Measurements from ENCODE around the gene TAOK2. TPM values are rescaled to one million over a fixed set of nuclear protein-coding genes. Genes with fewer than 3 reads are reported as not detected.
A peak's percentile ranks its signal among the peaks of the same experiment; 100 is the strongest.

The TAOK2 gene
- total RNA-seq, 2 donors from 2014 or later, result 31.1 to 58.3 TPM

DNA sequence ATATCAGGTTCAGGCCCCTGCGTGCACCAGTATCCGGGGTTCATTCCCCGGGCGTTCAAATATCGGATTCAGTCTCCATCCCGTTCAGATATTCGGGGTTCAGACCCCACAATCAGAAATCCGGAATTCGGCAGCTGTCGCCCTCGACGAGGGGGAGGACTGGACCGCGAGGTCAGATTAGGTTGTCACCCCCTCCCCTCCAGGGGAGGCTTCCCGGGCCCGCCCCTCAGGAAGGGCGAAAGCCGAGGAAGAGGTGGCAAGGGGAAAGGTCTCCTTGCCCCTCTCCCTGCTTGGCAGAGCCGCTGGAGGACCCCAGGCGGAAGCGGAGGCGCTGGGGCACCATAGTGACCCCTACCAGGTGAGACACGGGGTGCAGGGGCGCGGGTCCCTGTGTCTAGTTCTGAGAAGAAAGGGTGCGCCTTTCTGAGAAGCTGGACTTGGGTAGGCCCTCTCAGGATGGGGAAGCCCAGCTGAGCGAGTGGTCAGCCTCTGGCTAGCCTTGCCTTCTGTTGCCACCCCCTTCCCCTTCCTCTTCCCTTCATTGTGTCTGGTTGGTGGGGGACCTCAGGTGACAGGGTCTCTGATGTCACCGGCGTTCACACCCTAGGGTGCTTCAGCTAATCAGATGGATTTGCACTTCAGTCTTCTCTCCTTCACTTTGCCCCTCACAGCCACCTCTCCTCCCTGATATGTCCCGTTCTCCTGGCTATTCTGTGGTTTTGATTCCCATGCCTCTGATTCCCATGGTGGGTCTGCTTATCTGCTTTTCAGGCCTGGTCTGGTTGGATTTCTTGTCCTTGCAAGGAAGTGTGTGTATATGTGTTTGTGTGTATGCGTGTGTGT, 844 bp downstream of the TAOK2 start:
- Histone ChIP-seq H3K27me3 (no peaks in the 10 kb centered on the region), H3K36me3 (replicated peaks in 1 of 2; ENCODE audit: insufficient read depth in 1 of 2, low read depth in 2 of 2) (peaks cover 0 to 13% of the 10 kb centered on the region in 2 donors), H3K4me3 (peak overlapping the region; percentile 82 to 90), H3K9me3 (no peaks in the 10 kb centered on the region), H3K27ac (peak overlapping the region in 3 of 4 donors; percentile 74 to 88 (median 88)), H3K4me1 (peaks cover 35% of the 10 kb centered on the region)
- peak in 1 of 4 donors; percentile 33 for DNase-seq
- 2% methylated on average over 15 to 30 of the region's 31 CpGs for WGBS, 2 donors
- intact Hi-C loops (cut with DNase I), result no loop called here
- no peak for TF ChIP-seq CTCF (IDR thresholded peaks at IDR 0.05)
- no peak for ATAC-seq

- TF ChIP-seq CTCF (IDR thresholded peaks at IDR 0.05), result no peak
- no peak for TF ChIP-seq POLR2A (IDR thresholded peaks at IDR 0.05)
- Histone ChIP-seq H3K4me1 (peaks cover 35% of the 10 kb centered on the region), H3K27me3 (no peaks in the 10 kb centered on the region), H3K27ac (peak overlapping the region in 2 of 4 donors; percentile 88), H3K9me3 (no peaks in the 10 kb centered on the region), H3K36me3 (replicated peaks in 1 of 2; ENCODE audit: insufficient read depth in 1 of 2, low read depth in 2 of 2) (peaks cover 0 to 18% of the 10 kb centered on the region in 2 donors), H3K4me3 (no peak overlapping the region)
- ATAC-seq (no peak), DNase-seq (no peak)
- intact Hi-C loops (cut with DNase I), result no loop called here
- 41 to 50% methylated on average over 5 of the region's 5 CpGs for WGBS, 2 donors
Measured at GRCh38 chr16:29975134-29975538, 1.5 kb downstream of the TAOK2 start.

DNA sequence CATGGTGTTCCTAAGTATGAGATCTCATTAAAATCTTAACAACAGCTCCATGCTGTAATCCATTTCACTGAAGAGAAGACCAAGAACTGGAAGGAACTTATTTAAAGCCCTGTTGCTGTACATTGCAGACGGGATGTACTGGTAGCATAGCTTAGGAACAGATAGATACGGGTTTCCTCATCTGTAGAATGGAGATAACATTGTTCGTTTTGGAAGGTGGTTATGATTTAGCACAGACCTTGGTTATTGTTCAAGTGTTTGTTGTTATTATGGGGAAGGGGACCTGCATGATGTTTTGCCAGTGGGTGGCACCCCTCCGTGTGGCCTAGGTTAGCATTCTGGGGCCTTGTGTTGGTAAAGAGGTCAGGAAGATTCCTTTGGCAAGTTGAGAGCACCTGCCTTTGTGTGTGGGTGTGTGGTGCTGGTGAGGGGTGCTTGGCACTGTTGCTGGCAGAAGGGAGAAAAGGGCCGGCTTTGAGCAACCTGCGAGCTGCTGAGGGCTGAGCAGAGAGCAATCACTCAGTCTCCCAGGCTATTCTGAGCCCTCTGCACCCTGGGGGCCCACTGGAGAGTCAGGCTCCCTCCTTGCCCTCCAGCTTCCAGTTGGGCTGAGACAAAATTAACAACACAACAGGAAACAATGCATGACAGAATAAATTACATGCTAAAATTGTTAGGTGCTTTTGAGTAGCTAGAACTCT, 2.3 kb downstream of the TAOK2 start:
- ATAC-seq (no peak), DNase-seq (no peak)
- TF ChIP-seq CTCF (IDR thresholded peaks at IDR 0.05) (no peak), POLR2A (IDR thresholded peaks at IDR 0.05) (no peak)
- H3K27me3 ChIP-seq, result no peaks in the 10 kb centered on the region
- no peak overlapping the region for H3K4me3 ChIP-seq
- no peaks in the 10 kb centered on the region for H3K9me3 ChIP-seq
- H3K27ac ChIP-seq, result peak overlapping the region in 3 of 4 donors; percentile 10 to 88 (median 24)
- intact Hi-C loops (cut with DNase I), result no loop called here
- H3K36me3 ChIP-seq (replicated peaks in 1 of 2; ENCODE audit: insufficient read depth in 1 of 2, low read depth in 2 of 2), result peaks cover 0 to 25% of the 10 kb centered on the region in 2 donors
- peaks cover 35% of the 10 kb centered on the region for H3K4me1 ChIP-seq
- 13 to 16% methylated on average over 6 of the region's 6 CpGs for WGBS, 2 donors

DNA sequence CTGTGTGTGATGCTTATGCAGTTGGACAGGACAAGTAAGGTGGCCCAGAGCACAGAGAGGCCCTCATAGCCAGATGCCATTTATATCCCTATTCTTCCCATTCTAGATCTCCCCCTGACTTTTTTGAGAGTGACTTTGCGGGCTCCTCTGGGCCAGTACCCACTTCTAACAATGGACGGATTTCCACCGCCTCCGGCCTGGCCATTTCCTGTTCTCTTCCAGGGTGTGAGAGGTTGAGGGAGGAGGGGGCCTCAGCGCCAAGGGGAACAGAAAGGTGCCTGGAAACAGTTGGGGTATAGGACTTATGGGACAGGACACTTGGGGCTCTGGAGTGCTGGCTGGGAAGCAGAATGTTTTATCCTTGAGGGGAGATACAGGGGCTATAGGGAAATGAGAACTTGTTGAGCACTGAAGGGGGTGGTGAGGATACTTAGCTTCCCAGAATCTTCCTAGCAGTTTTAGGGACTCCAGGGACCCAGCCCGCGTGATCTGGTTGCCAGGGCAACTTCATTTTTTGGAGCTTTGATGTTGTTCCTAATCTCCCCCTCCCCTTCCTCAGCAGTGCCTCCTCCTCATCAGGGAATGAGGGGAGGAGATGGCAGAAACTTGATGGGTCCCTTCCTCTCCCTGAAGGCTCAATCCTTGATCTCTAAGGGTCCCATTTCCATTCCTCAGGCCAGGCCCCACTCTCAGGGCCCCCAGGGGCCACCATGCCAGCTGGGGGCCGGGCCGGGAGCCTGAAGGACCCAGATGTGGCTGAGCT, 3.6 kb downstream of the TAOK2 start:
- H3K27ac ChIP-seq, result peak overlapping the region in 1 of 4 donors; percentile 88
- H3K36me3 ChIP-seq (replicated peaks in 1 of 2; ENCODE audit: insufficient read depth in 1 of 2, low read depth in 2 of 2), result peaks cover 0 to 38% of the 10 kb centered on the region in 2 donors
- WGBS, 2 donors, result 87% methylated on average over 9 of the region's 9 CpGs
- H3K9me3 ChIP-seq, result no peaks in the 10 kb centered on the region
- H3K27me3 ChIP-seq, result no peaks in the 10 kb centered on the region
- peaks cover 35% of the 10 kb centered on the region for H3K4me1 ChIP-seq
- no peak for TF ChIP-seq POLR2A (IDR thresholded peaks at IDR 0.05)
- no peak overlapping the region for H3K4me3 ChIP-seq
- intact Hi-C loops (cut with DNase I), result no loop called here
- DNase-seq (no peak), ATAC-seq (no peak)

- ATAC-seq (no peak), DNase-seq (no peak)
- intact Hi-C loops (cut with DNase I), result no loop called here
- TF ChIP-seq CTCF (IDR thresholded peaks at IDR 0.05) (no peak), POLR2A (IDR thresholded peaks at IDR 0.05) (no peak)
- H3K9me3 ChIP-seq, result no peaks in the 10 kb centered on the region
- WGBS, 2 donors, result 93 to 98% methylated on average over 6 to 9 of the region's 9 CpGs
- peaks cover 4 to 44% of the 10 kb centered on the region in 2 donors for H3K36me3 ChIP-seq (replicated peaks in 1 of 2; ENCODE audit: insufficient read depth in 1 of 2, low read depth in 2 of 2)
- no peak overlapping the region for H3K4me3 ChIP-seq
- H3K4me1 ChIP-seq, result peaks cover 34% of the 10 kb centered on the region
- H3K27ac ChIP-seq, result no peak overlapping the region
- no peaks in the 10 kb centered on the region for H3K27me3 ChIP-seq
Measured at GRCh38 chr16:29978081-29978480, 4.4 kb downstream of the TAOK2 start.
